IMR-90 (cell line): ENCODE data around the gene SHROOM4.

Experiments used
- BHLHE40 ChIP-seq: fragments of 150-350 bp; IDR thresholded peaks from 2 replicates; pipeline ENCODE4 v1.6.1; 2016; ENCODE audit warnings: mild to moderate bottlenecking, low read depth, low read length
- CEBPB ChIP-seq: IDR thresholded peaks from 2 replicates; pipeline ENCODE4 v1.6.1; 2012; ENCODE audit warnings: low read depth, low read length, improper control_type of control experiment
- CHD1 ChIP-seq: IDR thresholded peaks from 2 replicates; pipeline ENCODE4 v1.6.1; 2012; ENCODE audit warnings: low read depth, low read length, improper control_type of control experiment
- CTCF ChIP-seq: conservative IDR thresholded peaks from 2 replicates; pipeline ENCODE4 v1.5.1; 2012; ENCODE audit warnings: mild to moderate bottlenecking, low read depth, low read length, improper control_type of control experiment
- ELK1 ChIP-seq: fragments of 150-350 bp; IDR thresholded peaks from 2 replicates; pipeline ENCODE4 v1.6.1; 2016; ENCODE audit warnings: low read depth, mild to moderate bottlenecking, low read length, moderate library complexity, borderline replicate concordance
- MAFK ChIP-seq: IDR thresholded peaks from 2 replicates; pipeline ENCODE4 v1.6.1; 2012; ENCODE audit warnings: low read depth, low read length, improper control_type of control experiment
- MAZ ChIP-seq: IDR thresholded peaks from 2 replicates; pipeline ENCODE4 v1.6.1; 2012; ENCODE audit warnings: low read depth, mild to moderate bottlenecking, low read length, improper control_type of control experiment, moderate library complexity, borderline replicate concordance
- MXI1 ChIP-seq: IDR thresholded peaks from 2 replicates; pipeline ENCODE4 v1.6.1; 2012; ENCODE audit warnings: low read depth, mild to moderate bottlenecking, low read length, moderate library complexity, borderline replicate concordance
- POLR2A ChIP-seq: IDR thresholded peaks from 2 replicates; pipeline ENCODE4 v1.6.1; 2012; ENCODE audit warnings: mild to moderate bottlenecking, low read depth, low read length
- RAD21 ChIP-seq: IDR thresholded peaks from 2 replicates; pipeline ENCODE4 v1.6.1; 2012; ENCODE audit warnings: low read length, improper control_type of control experiment
- SMC3 ChIP-seq: fragments of 150-350 bp; IDR thresholded peaks from 2 replicates; pipeline ENCODE4 v1.6.1; 2016; ENCODE audit warnings: low read depth, mild to moderate bottlenecking, antibody characterized with exemption, low read length, moderate library complexity

- TF ChIP-seq MXI1, result no peak
- no peak for TF ChIP-seq CTCF
- TF ChIP-seq CEBPB, result no peak
- no peak for TF ChIP-seq POLR2A
- TF ChIP-seq ELK1, result no peak
- no peak for TF ChIP-seq SMC3
- no peak for TF ChIP-seq RAD21
- no peak for TF ChIP-seq MAZ
- TF ChIP-seq BHLHE40, result no peak
- TF ChIP-seq CHD1, result no peak
- no peak for TF ChIP-seq MAFK
These were observed 15.2 kb downstream of the SHROOM4 start for GRCh38 chrX:50798783-50799182.
